K562 (cell line): Measurements from ENCODE around the gene NUTM1. TPM values are rescaled to one million over a fixed set of nuclear protein-coding genes. Genes with fewer than 3 reads are reported as not detected.

Experiments used
- ADNP ChIP-seq: fragments of 200-800 bp; sonication (Bioruptor generic); IDR thresholded peaks from 2 replicates; pipeline ENCODE4 v1.6.1; 2016; ENCODE audit warnings: missing genetic modification characterization, missing compliant biosample characterization
- ARNT ChIP-seq, 2 experiments: fragments of 450-650 bp; IDR thresholded peaks; 2 replicates each; pipeline ENCODE4 v1.6.1; 2016; ENCODE audit warnings: mild to moderate bottlenecking in 1 of 2
- ATF7 ChIP-seq: fragments of 450-650 bp; IDR thresholded peaks from 2 replicates; pipeline ENCODE4 v1.7.1; 2014; ENCODE audit warnings: mild to moderate bottlenecking, moderate library complexity
- BCL6 ChIP-seq: fragments of 250-450 bp; sonication (Bioruptor Pico); IDR thresholded peaks from 2 replicates; pipeline ENCODE4 v1.4.0; 2020
- BRCA1 ChIP-seq, 2 experiments: fragments of 450-650 bp in 1 of 2; sonication (generic) in 1 of 2; formaldehyde crosslinking in 1 of 2; IDR thresholded peaks; 2 replicates each; pipeline versions ENCODE4 v1.5.0 to v1.6.1; 2017 to 2020; ENCODE audit warnings: mild to moderate bottlenecking in 1 of 2, missing genetic modification reagents in 1 of 2
- CAMTA2 ChIP-seq: fragments of 250-450 bp; sonication (Bioruptor Pico); conservative IDR thresholded peaks from 2 replicates; pipeline ENCODE4 v1.5.1; 2022
- CBFB ChIP-seq: sonication (generic); formaldehyde crosslinking; IDR thresholded peaks from 2 replicates; pipeline ENCODE4 v1.4.0; 2020; ENCODE audit warnings: mild to moderate bottlenecking, missing genetic modification reagents
- CREB1 ChIP-seq, 2 experiments: sonication (generic) in 1 of 2; formaldehyde crosslinking in 1 of 2; IDR thresholded peaks; 2 replicates each; pipeline versions ENCODE4 v1.6.1 to v1.8.0; 2012 to 2022; ENCODE audit warnings: inconsistent platforms in 1 of 2, mild to moderate bottlenecking in 1 of 2, missing genetic modification reagents in 1 of 2, moderate library complexity in 1 of 2
- ETV5 ChIP-seq: sonication (generic); formaldehyde crosslinking; IDR thresholded peaks from 2 replicates; pipeline ENCODE4 v1.4.0; 2020; ENCODE audit warnings: low read depth, mild to moderate bottlenecking, missing genetic modification reagents
- HNRNPLL ChIP-seq: fragments of 200-400 bp; formaldehyde crosslinking; IDR thresholded peaks from 2 replicates; pipeline ENCODE4 v1.6.1; 2017; ENCODE audit warnings: low read length, low read depth, mild to moderate bottlenecking; ENCODE audit not compliant: poor library complexity, severe bottlenecking
- MAFF ChIP-seq: IDR thresholded peaks from 2 replicates; pipeline ENCODE4 v1.6.1; 2012; ENCODE audit warnings: low read length, improper control_type of control experiment
- NFRKB ChIP-seq: fragments of 450-650 bp; IDR thresholded peaks from 2 replicates; pipeline ENCODE4 v1.6.1; 2016; ENCODE audit warnings: low read depth
- PHB ChIP-seq: fragments of 250-450 bp; sonication (Bioruptor Pico); IDR thresholded peaks from 2 replicates; pipeline ENCODE4 v1.5.0; 2021
- PHF20 ChIP-seq: fragments of 450-650 bp; IDR thresholded peaks from 2 replicates; pipeline ENCODE4 v1.6.1; 2018; ENCODE audit not compliant: partially characterized antibody
- RAD51 ChIP-seq: fragments of 450-650 bp; IDR thresholded peaks from 2 replicates; pipeline ENCODE4 v1.7.1; 2016; ENCODE audit warnings: low read depth, mild to moderate bottlenecking, borderline replicate concordance
- SIRT6 ChIP-seq: IDR thresholded peaks from one replicate; pipeline ENCODE4 v1.6.1; 2012; ENCODE audit warnings: low read depth, mild to moderate bottlenecking, control low read depth, inconsistent platforms, low read length, moderate library complexity
- SMC3 ChIP-seq: conservative IDR thresholded peaks from 2 replicates; pipeline ENCODE4 v1.6.1; 2011; ENCODE audit warnings: low read depth, low read length, improper control_type of control experiment; ENCODE audit not compliant: insufficient read depth
- SRSF1 ChIP-seq: fragments of 200-400 bp; formaldehyde crosslinking; IDR thresholded peaks from 2 replicates; pipeline ENCODE4 v1.6.1; 2017; ENCODE audit warnings: mild to moderate bottlenecking, low read depth, low read length, moderate library complexity
- STAT5B ChIP-seq: fragments of 250-450 bp; sonication (Bioruptor Pico); IDR thresholded peaks from 2 replicates; pipeline ENCODE4 v1.8.0; 2021; ENCODE audit warnings: mild to moderate bottlenecking, inconsistent platforms
- TFAM ChIP-seq: fragments of 250-450 bp; sonication (Bioruptor Pico); conservative IDR thresholded peaks from 2 replicates; pipeline ENCODE4 v1.5.0; 2021; ENCODE audit warnings: mild to moderate bottlenecking, moderate library complexity
- ZNF764 ChIP-seq: fragments of 250-450 bp; sonication (Bioruptor Pico); IDR thresholded peaks from 2 replicates; pipeline ENCODE4 v1.4.0; 2020; ENCODE audit warnings: low read depth, mild to moderate bottlenecking, moderate library complexity
- ZNF79 ChIP-seq: fragments of 250-450 bp; sonication (Bioruptor Pico); IDR thresholded peaks from 2 replicates; pipeline ENCODE4 v1.4.0; 2020; ENCODE audit warnings: low read depth, mild to moderate bottlenecking, moderate library complexity
- polyA plus RNA-seq, 8 experiments: library from polyadenylated mRNA; depleted of rRNA in 4 of 8; stranded (reverse) in 5 of 8; unstranded in 3 of 8; fragments of >200 nt; fragmentation: Nextera tagmentation in 2 of 8; fragmentation: Illumina TruSeq in 1 of 8; extraction: Ambion mirVana in 2 of 8; extraction: Trizol in 1 of 8; gene quantifications; 2 replicates each; pipeline versions ENCODE4 v1.2.1 to v1.2.3, GENCODE V29; 2011 to 2014; ENCODE audit warnings: inconsistent platforms in 1 of 8, missing spikeins in 1 of 8
- total RNA-seq, 7 experiments: library from RNA; depleted of rRNA in 6 of 7; stranded (reverse); fragments of >200 nt in 6 of 7; fragmentation: Illumina TruSeq in 2 of 7; extraction: Trizol in 2 of 7; gene quantifications; 2 replicates each; pipeline versions ENCODE4 v1.2.1 to v1.2.3, GENCODE V29; 2011 to 2021; ENCODE audit warnings: low replicate concordance in 1 of 7
- TF ChIP-seq, protein P1 (sequence below): sonication (generic); formaldehyde crosslinking; IDR thresholded peaks from 2 replicates; pipeline ENCODE4 v1.8.0; 2022; ENCODE audit warnings: mild to moderate bottlenecking, low read depth, missing genetic modification reagents
- TF ChIP-seq, protein P2 (sequence below), 2 experiments: fragments of 450-650 bp in 1 of 2; sonication (generic) in 1 of 2; formaldehyde crosslinking in 1 of 2; IDR thresholded peaks in 1 of 2; conservative IDR thresholded peaks in 1 of 2; 2 replicates each; pipeline versions ENCODE4 v1.6.1 to v1.8.1; 2016 to 2023; ENCODE audit warnings: mild to moderate bottlenecking in 2 of 2, moderate library complexity in 2 of 2, inconsistent platforms in 1 of 2, missing genetic modification reagents in 1 of 2
- TF ChIP-seq, protein P3 (sequence below): fragments of 450-650 bp; IDR thresholded peaks from one replicate; pipeline ENCODE4 v1.6.1; 2018; ENCODE audit warnings: mild to moderate bottlenecking, moderate library complexity; ENCODE audit not compliant: partially characterized antibody
- TF ChIP-seq, protein P4 (sequence below): fragments of 250-450 bp; sonication (Bioruptor Pico); IDR thresholded peaks from 2 replicates; pipeline ENCODE4 v1.9.0; 2021; ENCODE audit warnings: mild to moderate bottlenecking

The NUTM1 gene
- total and polyA plus RNA-seq, 9 of the 15 experiments (the other 6 are each of a cell fraction or from before 2014, with no cell fraction given): 0.01 to 0.05 (median 0.04) TPM; not detected in 4

DNA sequence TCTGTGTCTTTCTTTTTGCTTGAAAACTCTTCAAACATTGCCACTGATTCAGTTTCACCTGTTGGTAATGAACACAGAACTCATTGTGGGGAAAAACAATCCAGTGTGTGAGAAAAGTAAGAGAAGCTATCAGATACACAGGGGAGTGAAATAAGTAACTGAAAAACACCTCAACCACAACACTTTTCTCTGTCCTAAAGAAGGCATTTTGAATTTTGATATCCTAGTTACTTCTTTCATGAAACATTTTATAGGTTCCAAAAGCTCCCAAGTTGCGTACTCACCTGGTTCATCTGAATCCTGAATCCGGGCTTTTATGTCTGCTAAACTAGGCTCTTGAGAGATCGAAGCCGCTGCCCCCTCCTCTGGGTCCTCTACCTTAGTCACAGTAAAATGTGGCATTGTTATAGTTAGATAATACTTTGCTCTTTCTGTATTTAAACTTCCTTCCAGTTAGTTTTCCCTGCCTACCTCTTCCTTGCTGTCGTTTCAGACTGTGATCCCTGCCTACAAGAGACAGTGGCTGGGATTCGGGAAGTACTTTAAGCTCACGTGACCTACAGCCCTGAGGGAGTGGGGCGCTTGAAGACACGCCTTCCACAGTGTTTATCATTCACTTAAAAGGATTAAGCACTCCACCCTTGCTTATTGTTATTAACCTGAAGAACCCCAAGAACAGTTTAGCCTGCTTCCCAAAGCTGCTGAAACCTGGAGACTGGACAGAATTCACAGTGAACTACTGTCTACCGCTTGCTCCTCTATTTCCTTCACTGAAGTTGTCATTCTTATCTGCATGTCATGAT is 24.6 kb upstream of the NUTM1 start (continued):
- TF ChIP-seq ARNT (IDR thresholded peaks at IDR 0.05) (no peak), PHB (no peak), HNRNPLL (no peak), BRCA1 (IDR thresholded peaks at IDR 0.05) (no peak), BRCA1 (CRISPR knock-in tag; IDR thresholded peaks at IDR 0.05) (no peak), BCL6 (CRISPR knock-in tag) (no peak), NFRKB (no peak), SIRT6 (no peak), STAT5B (CRISPR knock-in tag) (no peak), ZNF764 (no peak), CREB1 (IDR thresholded peaks at IDR 0.05) (no peak), CREB1 (CRISPR knock-in tag; IDR thresholded peaks at IDR 0.05) (peak; percentile 22; the same call in 1 of the 2 replicates), ADNP (tag) (no peak), SMC3 (no peak), ZNF79 (no peak), TFAM (CRISPR knock-in tag) (no peak), ATF7 (peak; percentile 40; the same call in 1 of the 2 replicates), CAMTA2 (CRISPR knock-in tag) (no peak), RAD51 (peak; percentile 96), PHF20 (peak; percentile 40), MAFF (no peak), SRSF1 (no peak), ETV5 (CRISPR knock-in tag) (no peak), CBFB (CRISPR knock-in tag) (no peak)
- TF ChIP-seq, protein P1, sequence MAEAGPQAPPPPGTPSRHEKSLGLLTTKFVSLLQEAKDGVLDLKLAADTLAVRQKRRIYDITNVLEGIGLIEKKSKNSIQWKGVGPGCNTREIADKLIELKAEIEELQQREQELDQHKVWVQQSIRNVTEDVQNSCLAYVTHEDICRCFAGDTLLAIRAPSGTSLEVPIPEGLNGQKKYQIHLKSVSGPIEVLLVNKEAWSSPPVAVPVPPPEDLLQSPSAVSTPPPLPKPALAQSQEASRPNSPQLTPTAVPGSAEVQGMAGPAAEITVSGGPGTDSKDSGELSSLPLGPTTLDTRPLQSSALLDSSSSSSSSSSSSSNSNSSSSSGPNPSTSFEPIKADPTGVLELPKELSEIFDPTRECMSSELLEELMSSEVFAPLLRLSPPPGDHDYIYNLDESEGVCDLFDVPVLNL (CRISPR knock-in tag): no peak
- TF ChIP-seq, protein P2, sequence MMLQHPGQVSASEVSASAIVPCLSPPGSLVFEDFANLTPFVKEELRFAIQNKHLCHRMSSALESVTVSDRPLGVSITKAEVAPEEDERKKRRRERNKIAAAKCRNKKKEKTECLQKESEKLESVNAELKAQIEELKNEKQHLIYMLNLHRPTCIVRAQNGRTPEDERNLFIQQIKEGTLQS (IDR thresholded peaks at IDR 0.05): no peak; the same call in 1 of the 2 replicates
- TF ChIP-seq, protein P2 (CRISPR knock-in tag; conservative IDR thresholded peaks at IDR 0.05): no peak
- TF ChIP-seq, protein P3, sequence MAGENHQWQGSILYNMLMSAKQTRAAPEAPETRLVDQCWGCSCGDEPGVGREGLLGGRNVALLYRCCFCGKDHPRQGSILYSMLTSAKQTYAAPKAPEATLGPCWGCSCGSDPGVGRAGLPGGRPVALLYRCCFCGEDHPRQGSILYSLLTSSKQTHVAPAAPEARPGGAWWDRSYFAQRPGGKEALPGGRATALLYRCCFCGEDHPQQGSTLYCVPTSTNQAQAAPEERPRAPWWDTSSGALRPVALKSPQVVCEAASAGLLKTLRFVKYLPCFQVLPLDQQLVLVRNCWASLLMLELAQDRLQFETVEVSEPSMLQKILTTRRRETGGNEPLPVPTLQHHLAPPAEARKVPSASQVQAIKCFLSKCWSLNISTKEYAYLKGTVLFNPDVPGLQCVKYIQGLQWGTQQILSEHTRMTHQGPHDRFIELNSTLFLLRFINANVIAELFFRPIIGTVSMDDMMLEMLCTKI: no peak
- TF ChIP-seq, protein P4, sequence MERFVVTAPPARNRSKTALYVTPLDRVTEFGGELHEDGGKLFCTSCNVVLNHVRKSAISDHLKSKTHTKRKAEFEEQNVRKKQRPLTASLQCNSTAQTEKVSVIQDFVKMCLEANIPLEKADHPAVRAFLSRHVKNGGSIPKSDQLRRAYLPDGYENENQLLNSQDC: no peak
